Activated T-helper 2 cell treated with anti-CD3 and anti-CD28 coated beads, Interferon-gamma antibody, Interleukin-2, Interleukin-4, amounts not matched to agents 10 μg/mL and 5 μg/mL and 100 μg/mL, durations not matched to agents 14 hours and 24 hours and 36 hours (primary cell): ENCODE results near the gene NRP1. TPM values are rescaled to one million over a fixed set of nuclear protein-coding genes. Genes with fewer than 3 reads are reported as not detected.
"Not testable (repeated sequence)": the region's sequence is repeated elsewhere in the genome, so short reads cannot be mapped to it uniquely, and the experiment has no call there.

Experiments
- DNase-seq: peaks from one replicate; pipeline ENCODE4 v3.0.0; 2021; ENCODE audit warnings: low spot score
- H3K27ac Mint-ChIP-seq: one replicate; pipeline ENCODE4 v1.8.0; 2021; ENCODE audit warnings: mixed read lengths
- H3K27me3 Mint-ChIP-seq: one replicate; pipeline ENCODE4 v1.8.0; 2021; ENCODE audit warnings: low read depth, mixed read lengths
- H3K36me3 Mint-ChIP-seq: one replicate; pipeline ENCODE4 v1.8.0; 2021; ENCODE audit warnings: low read depth, mixed read lengths
- H3K4me1 Mint-ChIP-seq: one replicate; pipeline ENCODE4 v1.8.0; 2021; ENCODE audit warnings: low read depth, mixed read lengths
- H3K4me3 Mint-ChIP-seq: one replicate; pipeline ENCODE4 v1.8.0; 2021; ENCODE audit warnings: low read depth, mild to moderate bottlenecking, moderate library complexity, mixed read lengths
- H3K9me3 Mint-ChIP-seq: one replicate; pipeline ENCODE4 v1.8.0; 2021; ENCODE audit warnings: mixed read lengths
- intact Hi-C: fragments of 100-400 bp; cut with micrococcal nuclease; formaldehyde crosslinking; loops from one replicate; pipeline ENCODE4 v1.15.1; 2023
- total RNA-seq: library from RNA; stranded (reverse); gene quantifications from 2 replicates; pipeline ENCODE4 v1.2.3, GENCODE V29; 2022

NRP1 gene
- total RNA-seq, 1 donor from 2014 or later, result 6.1 TPM

- no peak for DNase-seq
- Mint-ChIP-seq H3K27me3 (no peaks in the 10 kb centered on the region), H3K27ac (no peak overlapping the region), H3K4me3 (no peak overlapping the region), H3K36me3 (no peaks in the 10 kb centered on the region), H3K9me3 (no peaks in the 10 kb centered on the region), H3K4me1 (peaks cover 60% of the 10 kb centered on the region)
- intact Hi-C loops, result loop anchor here (5.0 kb wide), 2 partner anchors 764 to 994 kb away; no protein-coding TSS in a partner anchor
Observed at GRCh38 chr10:33141251-33141650, 193.2 kb downstream of the NRP1 start.

GRCh38 chr10:33139181-33139646 lies 195.3 kb downstream of the NRP1 start:
- DNase-seq, result peak; percentile 76
- H3K4me1 Mint-ChIP-seq, result peaks cover 70% of the 10 kb centered on the region
- H3K4me3 Mint-ChIP-seq, result peak overlapping the region; percentile 36
- no peaks in the 10 kb centered on the region for H3K36me3 Mint-ChIP-seq
- H3K9me3 Mint-ChIP-seq, result no peaks in the 10 kb centered on the region
- intact Hi-C loops, result loop anchor here (5.0 to 10.0 kb wide), 2 partner anchors 182 to 804 kb away; partner anchors contain the start of gene ITGB1
- H3K27me3 Mint-ChIP-seq, result no peaks in the 10 kb centered on the region
- peak overlapping the region; percentile 88 for H3K27ac Mint-ChIP-seq

GRCh38 chr10:33138686-33139085 lies 195.8 kb downstream of the NRP1 start:
- H3K27me3 Mint-ChIP-seq, H3K4me3 Mint-ChIP-seq, DNase-seq, H3K36me3 Mint-ChIP-seq, H3K9me3 Mint-ChIP-seq: not testable (repeated sequence)
- intact Hi-C loops, result loop anchor here (5.0 to 10.0 kb wide), 2 partner anchors 181 to 804 kb away; partner anchors contain the start of gene ITGB1
- Mint-ChIP-seq H3K4me1 (peaks cover 72% of the 10 kb centered on the region), H3K27ac (peak overlapping the region; percentile 88)

- peaks cover 71% of the 10 kb centered on the region for H3K4me1 Mint-ChIP-seq
- no peaks in the 10 kb centered on the region for H3K36me3 Mint-ChIP-seq
- intact Hi-C loops, result loop anchor here (2.0 to 10.0 kb wide), 4 partner anchors 17 to 803 kb away; partner anchors contain the start of gene ITGB1
- no peak for DNase-seq
- H3K27me3 Mint-ChIP-seq, result no peaks in the 10 kb centered on the region
- H3K27ac Mint-ChIP-seq, result peak overlapping the region; percentile 88
- no peak overlapping the region for H3K4me3 Mint-ChIP-seq
- no peaks in the 10 kb centered on the region for H3K9me3 Mint-ChIP-seq
Observed at GRCh38 chr10:33137356-33138005, 197.0 kb downstream of the NRP1 start.

GRCh38 chr10:33136781-33137180 lies 197.7 kb downstream of the NRP1 start:
- no peaks in the 10 kb centered on the region for H3K27me3 Mint-ChIP-seq
- no peak for DNase-seq
- no peaks in the 10 kb centered on the region for H3K9me3 Mint-ChIP-seq
- intact Hi-C loops, result loop anchor here (2.0 to 10.0 kb wide), 4 partner anchors 18 to 802 kb away; partner anchors contain the start of gene ITGB1
- peak overlapping the region; percentile 27 for H3K4me3 Mint-ChIP-seq
- peak overlapping the region; percentile 88 for H3K27ac Mint-ChIP-seq
- H3K4me1 Mint-ChIP-seq, result peaks cover 72% of the 10 kb centered on the region
- no peaks in the 10 kb centered on the region for H3K36me3 Mint-ChIP-seq

GRCh38 chr10:33136271-33136670 lies 198.2 kb downstream of the NRP1 start:
- Mint-ChIP-seq H3K36me3 (no peaks in the 10 kb centered on the region), H3K27me3 (no peaks in the 10 kb centered on the region), H3K9me3 (no peaks in the 10 kb centered on the region), H3K4me3 (no peak overlapping the region), H3K27ac (peak overlapping the region; percentile 88), H3K4me1 (peaks cover 72% of the 10 kb centered on the region)
- DNase-seq, result no peak
- intact Hi-C loops, result loop anchor here (2.0 to 10.0 kb wide), 4 partner anchors 19 to 801 kb away; partner anchors contain the start of gene ITGB1

GRCh38 chr10:33134011-33134751 lies 200.3 kb downstream of the NRP1 start:
- intact Hi-C loops, result loop anchor here (1.0 to 10.0 kb wide), 5 partner anchors 9 to 799 kb away; no protein-coding TSS in a partner anchor
- Mint-ChIP-seq H3K36me3 (no peaks in the 10 kb centered on the region), H3K27ac (peak overlapping the region; percentile 84), H3K4me3 (peak overlapping the region; percentile 18), H3K4me1 (peaks cover 65% of the 10 kb centered on the region), H3K9me3 (no peaks in the 10 kb centered on the region), H3K27me3 (no peaks in the 10 kb centered on the region)
- DNase-seq, result peak; percentile 64

- Mint-ChIP-seq H3K4me3 (no peak overlapping the region), H3K4me1 (peaks cover 71% of the 10 kb centered on the region), H3K9me3 (no peaks in the 10 kb centered on the region), H3K36me3 (peaks cover 3% of the 10 kb centered on the region), H3K27me3 (no peaks in the 10 kb centered on the region), H3K27ac (peak overlapping the region; percentile 84)
- DNase-seq, result no peak
- intact Hi-C loops, result loop anchor here (10.0 kb wide), 1 partner anchor 799 kb away; no protein-coding TSS in a partner anchor
Observed at GRCh38 chr10:33133557-33133956, 200.9 kb downstream of the NRP1 start.

GRCh38 chr10:33132626-33133025 lies 201.8 kb downstream of the NRP1 start:
- Mint-ChIP-seq H3K27ac (peak overlapping the region; percentile 84), H3K9me3 (no peaks in the 10 kb centered on the region), H3K27me3 (no peaks in the 10 kb centered on the region), H3K4me1 (peaks cover 66% of the 10 kb centered on the region), H3K4me3 (no peak overlapping the region), H3K36me3 (peaks cover 3% of the 10 kb centered on the region)
- intact Hi-C loops, result loop anchor here (10.0 kb wide), 1 partner anchor 798 kb away; no protein-coding TSS in a partner anchor
- no peak for DNase-seq

- peaks cover 3% of the 10 kb centered on the region for H3K36me3 Mint-ChIP-seq
- DNase-seq, result no peak
- H3K27me3 Mint-ChIP-seq, result no peaks in the 10 kb centered on the region
- H3K4me1 Mint-ChIP-seq, result peaks cover 66% of the 10 kb centered on the region
- H3K27ac Mint-ChIP-seq, result no peak overlapping the region
- H3K4me3 Mint-ChIP-seq, result no peak overlapping the region
- H3K9me3 Mint-ChIP-seq, result no peaks in the 10 kb centered on the region
- intact Hi-C loops, result loop anchor here (10.0 kb wide), 1 partner anchor 795 kb away; no protein-coding TSS in a partner anchor
Observed at GRCh38 chr10:33129996-33130386, 204.5 kb downstream of the NRP1 start.

GRCh38 chr10:33129141-33129995 lies 205.1 kb downstream of the NRP1 start:
- no peak for DNase-seq
- Mint-ChIP-seq H3K36me3 (peaks cover 3% of the 10 kb centered on the region), H3K27ac (no peak overlapping the region), H3K9me3 (no peaks in the 10 kb centered on the region), H3K27me3 (no peaks in the 10 kb centered on the region), H3K4me1 (peaks cover 61% of the 10 kb centered on the region), H3K4me3 (no peak overlapping the region)
- intact Hi-C loops, result no loop called here

- intact Hi-C loops, result no loop called here
- no peak overlapping the region for H3K27ac Mint-ChIP-seq
- H3K4me1 Mint-ChIP-seq, result peaks cover 46% of the 10 kb centered on the region
Observed at GRCh38 chr10:33127622-33128021, 206.8 kb downstream of the NRP1 start.

More at GRCh38 chr10:33127622-33128021, 206.8 kb downstream of the NRP1 start:
- no peak for DNase-seq
- H3K36me3 Mint-ChIP-seq, result peaks cover 3% of the 10 kb centered on the region
- H3K4me3 Mint-ChIP-seq, result no peak overlapping the region
- no peaks in the 10 kb centered on the region for H3K27me3 Mint-ChIP-seq
- no peaks in the 10 kb centered on the region for H3K9me3 Mint-ChIP-seq
